Measurements from ENCODE around the gene DDX41.

The DDX41 gene

DNA sequence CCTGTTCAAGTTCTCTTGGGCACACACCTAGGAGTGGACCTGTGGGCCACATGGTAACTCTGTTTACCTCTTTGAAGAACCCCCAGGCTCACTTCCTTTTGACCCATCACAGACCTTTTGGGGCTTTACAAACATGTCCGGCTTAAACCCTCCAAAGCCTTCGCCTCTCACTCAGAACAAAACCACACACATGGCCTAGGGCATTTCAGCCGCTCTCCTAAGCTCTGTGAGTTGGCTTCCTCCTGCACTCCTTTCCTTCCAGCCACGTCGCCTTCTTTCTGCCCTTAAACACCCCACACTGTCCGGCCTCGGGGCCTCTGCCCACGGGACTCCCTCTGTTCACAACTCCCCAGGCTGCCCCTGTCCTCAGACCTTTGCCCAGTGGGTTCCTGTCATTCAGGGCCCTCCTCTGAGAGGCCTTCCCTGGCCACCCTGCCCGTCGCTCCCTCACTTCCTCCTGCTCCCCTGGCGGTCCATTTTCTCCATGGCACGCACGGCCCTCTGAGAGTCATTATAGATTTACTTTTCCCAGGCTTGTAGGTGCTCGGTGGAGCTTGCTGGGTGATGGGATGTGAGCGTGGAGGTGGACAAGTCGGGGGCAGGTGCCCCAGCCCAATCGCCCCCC is 9.1 kb downstream of the DDX41 start:
- Mint-ChIP-seq H3K27ac (no peak overlapping the region), H3K9me3 (no peaks in the 10 kb centered on the region), H3K4me1 (peaks cover 10% of the 10 kb centered on the region), H3K4me3 (no peak overlapping the region), H3K27me3 (ENCODE audit: low read depth) (peaks cover 4% of the 10 kb centered on the region), H3K36me3 (ENCODE audit: low read depth) (peaks cover 25% of the 10 kb centered on the region)
- TF ChIP-seq CTCF (IDR thresholded peaks at IDR 0.05; ENCODE audit: unreplicated experiment in 3 of 3) = no peak

GRCh38 chr5:177507165-177507564 is 9.6 kb downstream of the DDX41 start:
- TF ChIP-seq CTCF (IDR thresholded peaks at IDR 0.05; ENCODE audit: unreplicated experiment in 3 of 3) = no peak
- H3K27me3 Mint-ChIP-seq (ENCODE audit: low read depth) = peaks cover 4% of the 10 kb centered on the region
- H3K36me3 Mint-ChIP-seq (ENCODE audit: low read depth) = peaks cover 25% of the 10 kb centered on the region
- no peak overlapping the region for H3K4me3 Mint-ChIP-seq
- H3K27ac Mint-ChIP-seq = no peak overlapping the region
- H3K4me1 Mint-ChIP-seq = peaks cover 10% of the 10 kb centered on the region
- H3K9me3 Mint-ChIP-seq = no peaks in the 10 kb centered on the region

DNA sequence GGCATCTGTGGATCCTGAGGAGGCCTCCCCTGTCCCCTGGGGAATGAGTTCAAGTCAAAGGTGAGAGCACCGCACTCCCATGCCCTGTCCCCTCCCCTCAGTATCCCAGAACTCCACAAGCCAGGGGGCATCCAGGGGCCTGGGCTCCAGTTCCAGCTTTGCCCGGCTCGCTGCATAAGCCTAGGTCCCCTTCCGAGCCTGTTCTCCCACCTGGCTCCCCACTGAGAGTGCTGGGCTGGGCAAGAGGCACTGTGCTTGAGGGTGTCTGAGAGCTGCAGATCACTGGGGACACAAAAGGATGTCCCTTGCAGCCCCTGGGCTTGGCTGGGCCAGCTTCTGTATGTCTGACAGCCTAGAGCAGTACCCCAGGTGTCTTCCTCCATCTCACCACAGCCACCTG is 11.7 kb downstream of the DDX41 start:
- H3K36me3 Mint-ChIP-seq (ENCODE audit: low read depth) = peaks cover 10% of the 10 kb centered on the region

GRCh38 chr5:177504086-177505056 is 12.4 kb downstream of the DDX41 start:
- Mint-ChIP-seq H3K4me1 (peaks cover 21% of the 10 kb centered on the region), H3K27me3 (ENCODE audit: low read depth) (peaks cover 7% of the 10 kb centered on the region)

More for the DNA sequence above, 11.7 kb downstream of the DDX41 start:
- no peak overlapping the region for H3K27ac Mint-ChIP-seq
- H3K4me3 Mint-ChIP-seq = no peak overlapping the region
- no peaks in the 10 kb centered on the region for H3K9me3 Mint-ChIP-seq
- TF ChIP-seq CTCF (IDR thresholded peaks at IDR 0.05; ENCODE audit: unreplicated experiment in 3 of 3) = no peak
- peaks cover 18% of the 10 kb centered on the region for H3K4me1 Mint-ChIP-seq
- peaks cover 4% of the 10 kb centered on the region for H3K27me3 Mint-ChIP-seq (ENCODE audit: low read depth)

DNA sequence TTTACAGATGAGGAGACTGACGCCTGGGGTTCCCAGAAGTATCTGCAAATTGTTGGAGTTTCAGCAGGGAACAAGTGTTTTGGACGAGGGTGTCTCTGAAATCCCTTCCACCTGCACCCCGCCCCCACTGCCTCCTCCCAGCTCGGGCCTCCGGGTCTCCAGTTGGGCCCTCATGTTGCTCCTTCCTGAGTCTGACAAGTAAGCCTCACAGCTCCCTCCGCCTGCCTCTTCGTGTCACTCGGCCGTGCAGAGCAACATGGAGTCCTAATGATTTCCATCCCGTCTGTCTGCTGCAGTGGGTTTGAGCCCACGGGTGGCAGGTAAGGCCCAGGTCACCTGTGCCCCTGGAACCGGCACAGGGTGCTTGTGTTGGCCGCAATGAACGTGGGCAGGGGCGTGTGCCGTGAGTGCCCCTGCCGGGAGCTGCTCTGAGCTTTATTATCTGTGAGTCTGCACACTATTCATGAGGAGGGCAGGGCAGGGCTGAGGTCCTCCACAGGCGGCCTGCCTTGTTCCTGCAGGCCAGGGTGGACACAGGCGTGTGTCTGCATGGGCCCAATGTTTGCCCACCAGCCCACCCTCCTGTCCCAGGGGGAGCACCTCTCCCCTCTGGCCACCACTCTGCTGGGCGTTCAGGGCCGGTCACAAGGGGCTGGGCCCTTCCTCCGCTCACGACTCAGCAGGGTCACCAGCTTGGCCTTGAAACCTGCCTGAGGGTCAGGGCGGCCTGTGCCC is 13.2 kb downstream of the DDX41 start:
- Mint-ChIP-seq H3K27ac (no peak overlapping the region), H3K27me3 (ENCODE audit: low read depth) (peaks cover 7% of the 10 kb centered on the region), H3K4me1 (peaks cover 22% of the 10 kb centered on the region), H3K36me3 (ENCODE audit: low read depth) (peaks cover 10% of the 10 kb centered on the region), H3K4me3 (no peak overlapping the region), H3K9me3 (no peaks in the 10 kb centered on the region)
- TF ChIP-seq CTCF (IDR thresholded peaks at IDR 0.05; ENCODE audit: unreplicated experiment in 3 of 3) = no peak

More at GRCh38 chr5:177504086-177505056, 12.4 kb downstream of the DDX41 start:
- H3K9me3 Mint-ChIP-seq = no peaks in the 10 kb centered on the region
- no peak overlapping the region for H3K4me3 Mint-ChIP-seq
- no peak for TF ChIP-seq CTCF (IDR thresholded peaks at IDR 0.05; ENCODE audit: unreplicated experiment in 3 of 3)
- H3K36me3 Mint-ChIP-seq (ENCODE audit: low read depth) = peaks cover 10% of the 10 kb centered on the region
- H3K27ac Mint-ChIP-seq = no peak overlapping the region
